HG03432 (cell line): ENCODE measurements around the gene VKORC1.

Experiments
- ATAC-seq: cut with Tn5 transposase; IDR thresholded peaks from one replicate; pipeline ENCODE4 v1.9.1; 2021; ENCODE audit warnings: mild to moderate bottlenecking, moderate library complexity; ENCODE audit not compliant: unreplicated experiment

Gene VKORC1

GRCh38 chr16:31130336-31130891 lies 35.8 kb upstream of the VKORC1 start:
- ATAC-seq, result no peak

- no peak for ATAC-seq
These were observed 35.2 kb upstream of the VKORC1 start for GRCh38 chr16:31129568-31130335.

GRCh38 chr16:31128711-31129567 lies 34.3 kb upstream of the VKORC1 start:
- ATAC-seq, result no peak

GRCh38 chr16:31127182-31127581 lies 32.6 kb upstream of the VKORC1 start:
- ATAC-seq, result no peak

- no peak for ATAC-seq
These were observed 31.2 kb upstream of the VKORC1 start for GRCh38 chr16:31125844-31126243.

- ATAC-seq, result no peak
These were observed 25.5 kb upstream of the VKORC1 start for GRCh38 chr16:31120129-31120528.

GRCh38 chr16:31118223-31119155 lies 23.9 kb upstream of the VKORC1 start:
- no peak for ATAC-seq

- ATAC-seq, result peak; percentile 92
These were observed 23.0 kb upstream of the VKORC1 start, which contains the start of gene KAT8 for GRCh38 chr16:31117384-31118222. TSS of gene KAT8 (plus strand) at chr16:31117664. CDS start at chr16:31117682, 18 bp downstream.

GRCh38 chr16:31114468-31114867 lies 19.9 kb upstream of the VKORC1 start:
- ATAC-seq, result no peak

- no peak for ATAC-seq
These were observed 18.8 kb upstream of the VKORC1 start for GRCh38 chr16:31113121-31114120.

GRCh38 chr16:31112711-31113110 lies 18.1 kb upstream of the VKORC1 start:
- ATAC-seq, result no peak

- no peak for ATAC-seq
These were observed 17.4 kb upstream of the VKORC1 start for GRCh38 chr16:31111881-31112466.

- no peak for ATAC-seq
These were observed 15.8 kb upstream of the VKORC1 start for GRCh38 chr16:31110106-31111034.

GRCh38 chr16:31109622-31110021 lies 15.0 kb upstream of the VKORC1 start:
- ATAC-seq, result no peak

- ATAC-seq, result no peak
These were observed 14.4 kb upstream of the VKORC1 start for GRCh38 chr16:31108794-31109558.
